Stimulated activated CD8-positive, alpha-beta memory T cell treated with anti-CD3 and anti-CD28 coated beads, Interleukin-4, amount 100 ng/mL, for 4 hours (primary cell): ENCODE results near the gene MEIOC.
"Not testable (repeated sequence)": the region's sequence is repeated elsewhere in the genome, so short reads cannot be mapped to it uniquely, and the experiment has no call there.

Source experiments
- DNase-seq, 2 donors: peaks; one replicate each; pipeline ENCODE4 v3.0.0-alpha.2; 2020; ENCODE audit warnings: low read depth in 2 of 2, low spot score in 1 of 2

Gene MEIOC

GRCh38 chr17:44655983-44656710, at the start of gene MEIOC:
TSS of gene MEIOC (plus strand) at chr17:44656468. CDS start at chr17:44656614, 146 bp downstream.
- no peak for DNase-seq

- DNase-seq, result no peak
Measured at GRCh38 chr17:44606658-44607057, 49.6 kb upstream of the MEIOC start.

- no peak for DNase-seq
Measured at GRCh38 chr17:44607836-44608690, 48.2 kb upstream of the MEIOC start.

- no peak for DNase-seq
Measured at GRCh38 chr17:44608727-44609435, 47.4 kb upstream of the MEIOC start.

- no peak for DNase-seq
Measured at GRCh38 chr17:44610331-44610730, 45.9 kb upstream of the MEIOC start.

- no peak for DNase-seq
Measured at GRCh38 chr17:44610871-44611270, 45.4 kb upstream of the MEIOC start.

- DNase-seq, result no peak
Measured at GRCh38 chr17:44614862-44615261, 41.4 kb upstream of the MEIOC start.

- not testable (repeated sequence) for DNase-seq
Measured at GRCh38 chr17:44618652-44619051, 37.6 kb upstream of the MEIOC start.

- no peak for DNase-seq
Measured at GRCh38 chr17:44623070-44623725, 33.1 kb upstream of the MEIOC start.

GRCh38 chr17:44627513-44628242, 28.6 kb upstream of the MEIOC start:
- no peak for DNase-seq

- no peak for DNase-seq
Measured at GRCh38 chr17:44628243-44629188, 27.8 kb upstream of the MEIOC start.

- DNase-seq, result no peak
Measured at GRCh38 chr17:44629314-44629713, 27.0 kb upstream of the MEIOC start.

- DNase-seq, result no peak
Measured at GRCh38 chr17:44630703-44631102, 25.6 kb upstream of the MEIOC start.

- DNase-seq, result no peak
Measured at GRCh38 chr17:44633998-44634397, 22.3 kb upstream of the MEIOC start.

GRCh38 chr17:44634401-44634800, 21.9 kb upstream of the MEIOC start:
- not testable (repeated sequence) for DNase-seq

- no peak for DNase-seq
Measured at GRCh38 chr17:44636562-44636961, 19.7 kb upstream of the MEIOC start.

GRCh38 chr17:44637066-44637465, 19.2 kb upstream of the MEIOC start:
- DNase-seq, result no peak

- DNase-seq, result no peak
Measured at GRCh38 chr17:44642834-44643233, 13.4 kb upstream of the MEIOC start.

GRCh38 chr17:44645341-44645740, 10.9 kb upstream of the MEIOC start:
- DNase-seq, result no peak
